NCI-H187 treated with DMSO at 0.1 percent for 48 hours (cell line): ENCODE data around the gene GFY.

Source experiments
- DNase-seq: peaks from one replicate; lab custom pipeline; 2025; lab: John Stamatoyannopoulos, UW

GFY gene

DNA sequence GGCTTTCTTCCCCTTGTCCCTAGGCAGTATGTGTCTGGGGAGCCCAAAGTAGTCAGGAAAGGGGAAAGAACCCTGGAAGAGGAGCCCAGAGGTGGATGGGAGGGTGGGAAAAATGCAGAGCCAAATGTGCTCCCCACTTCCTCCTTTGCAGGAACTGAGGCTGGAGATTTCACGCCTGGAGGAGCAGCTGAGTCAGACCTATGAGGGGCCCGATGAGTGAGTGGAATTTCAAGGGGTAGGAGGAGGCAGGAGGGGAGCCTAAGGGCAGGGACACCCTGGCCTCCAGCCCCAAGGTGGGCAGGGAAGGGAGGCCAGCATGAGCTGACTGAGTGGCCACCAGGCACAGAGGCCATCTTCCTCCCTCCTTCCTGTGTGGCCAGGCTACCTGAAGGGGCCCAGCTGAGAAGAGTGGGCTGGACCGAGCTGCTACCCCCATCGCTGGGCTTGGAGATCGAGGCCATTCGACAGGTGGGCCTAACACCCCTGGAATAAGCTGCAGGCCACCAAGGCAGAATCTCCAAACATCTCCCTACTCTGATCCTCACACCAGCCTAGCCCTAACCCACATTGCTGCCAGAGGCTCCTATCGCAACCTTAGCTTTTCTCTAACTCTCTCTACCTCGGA lies 16.3 kb upstream of the GFY start:
- no peak for DNase-seq

DNA sequence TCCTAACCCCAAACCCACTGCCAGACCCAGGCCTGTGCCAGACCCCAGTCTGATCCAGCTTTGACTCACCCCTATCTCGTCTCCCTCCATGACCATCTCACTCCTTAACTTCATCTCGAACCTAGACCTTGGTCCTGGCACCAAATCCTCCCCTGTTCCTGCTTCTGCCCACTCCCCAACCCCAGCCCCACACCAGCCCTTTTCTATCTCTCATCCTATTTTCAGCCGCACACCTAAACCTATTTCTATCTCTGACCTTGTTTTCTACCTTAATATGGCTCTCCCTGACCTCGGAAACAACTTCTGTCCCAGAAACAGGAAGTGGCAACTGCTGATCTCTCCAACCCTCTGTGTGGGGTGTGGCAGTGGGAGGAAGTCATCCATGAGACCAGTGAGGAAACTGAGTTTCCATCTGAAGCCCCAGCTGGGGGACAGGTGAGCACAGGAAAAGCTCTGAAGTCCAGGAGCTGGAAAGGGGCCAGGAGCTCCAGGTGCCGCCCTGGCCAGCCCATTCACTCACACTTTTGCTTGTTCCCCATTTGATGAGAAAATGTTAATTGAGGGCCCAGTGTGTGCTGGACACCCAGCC lies 15.7 kb upstream of the GFY start:
- no peak for DNase-seq

DNA sequence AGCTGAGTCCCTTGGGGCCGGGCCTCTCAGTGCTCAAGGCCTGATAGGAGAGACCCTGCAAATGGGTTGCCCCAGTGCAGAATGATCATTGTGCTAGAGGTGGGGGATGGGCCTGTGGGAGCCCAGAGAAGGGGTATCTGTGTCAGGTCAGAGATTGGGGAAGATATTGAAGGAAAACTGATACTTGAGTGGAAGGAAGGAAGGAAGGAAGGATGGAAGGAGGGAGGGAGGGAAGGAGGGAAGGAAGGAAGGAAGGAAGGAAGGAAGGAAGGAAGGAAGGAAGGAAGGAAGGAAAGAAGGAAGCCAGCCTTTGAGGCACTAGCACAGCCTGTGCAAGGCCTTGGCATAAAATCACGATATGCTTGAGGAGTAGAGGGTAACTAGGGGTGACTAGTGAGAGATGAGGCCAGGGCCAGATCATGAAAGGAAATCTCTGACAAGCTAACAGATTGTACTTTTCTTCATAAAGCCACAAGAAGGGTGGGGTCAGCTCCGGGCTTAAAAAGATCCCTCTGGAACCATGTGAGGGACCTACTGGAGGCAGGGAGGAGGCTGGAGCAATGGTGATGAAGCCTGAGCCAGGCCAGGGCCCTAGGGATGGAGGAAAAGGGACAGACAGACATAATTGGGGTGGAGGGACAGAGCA lies 13.4 kb upstream of the GFY start:
- DNase-seq: no peak

DNA sequence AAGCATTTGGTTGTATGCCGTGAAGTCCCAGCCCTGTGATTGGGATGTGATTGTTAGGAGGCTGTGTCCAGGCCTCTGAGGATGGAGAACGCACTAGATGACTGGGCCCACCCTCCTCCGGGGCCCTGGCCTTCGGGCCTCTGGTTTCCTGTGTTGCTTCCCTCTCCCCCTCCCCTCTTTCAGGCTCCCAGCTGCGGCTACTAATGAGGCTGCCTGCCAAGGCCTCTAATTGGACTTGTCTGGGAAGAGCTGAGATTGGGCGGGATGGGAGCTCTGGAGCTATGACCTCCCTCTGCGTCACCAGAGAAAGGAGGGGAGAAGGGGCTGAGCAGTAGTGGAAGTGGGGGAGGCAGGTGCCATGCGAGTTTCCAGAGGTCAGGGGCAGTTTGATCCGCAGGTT lies 11.8 kb upstream of the GFY start:
- DNase-seq: no peak

DNA sequence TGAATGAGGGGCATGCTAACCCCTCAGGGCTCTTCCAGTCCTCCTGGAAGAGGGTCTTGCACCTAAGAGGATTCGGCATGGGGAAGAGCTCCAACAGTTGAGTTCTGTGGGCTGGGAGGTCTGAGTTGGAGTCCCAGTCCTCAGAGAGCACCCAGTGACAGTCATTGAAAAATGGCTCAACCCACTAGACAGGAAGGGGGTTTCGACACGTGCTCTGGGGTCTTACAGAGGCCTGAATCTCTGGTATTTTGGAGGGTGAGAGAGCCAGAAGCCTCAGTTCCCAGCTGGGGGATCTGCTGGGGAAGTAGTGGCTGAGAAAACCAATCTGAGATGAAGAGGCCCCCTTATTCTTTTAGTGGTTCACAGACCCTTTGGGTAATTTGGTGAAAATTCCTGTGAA lies 10.9 kb upstream of the GFY start:
- DNase-seq: no peak

DNA sequence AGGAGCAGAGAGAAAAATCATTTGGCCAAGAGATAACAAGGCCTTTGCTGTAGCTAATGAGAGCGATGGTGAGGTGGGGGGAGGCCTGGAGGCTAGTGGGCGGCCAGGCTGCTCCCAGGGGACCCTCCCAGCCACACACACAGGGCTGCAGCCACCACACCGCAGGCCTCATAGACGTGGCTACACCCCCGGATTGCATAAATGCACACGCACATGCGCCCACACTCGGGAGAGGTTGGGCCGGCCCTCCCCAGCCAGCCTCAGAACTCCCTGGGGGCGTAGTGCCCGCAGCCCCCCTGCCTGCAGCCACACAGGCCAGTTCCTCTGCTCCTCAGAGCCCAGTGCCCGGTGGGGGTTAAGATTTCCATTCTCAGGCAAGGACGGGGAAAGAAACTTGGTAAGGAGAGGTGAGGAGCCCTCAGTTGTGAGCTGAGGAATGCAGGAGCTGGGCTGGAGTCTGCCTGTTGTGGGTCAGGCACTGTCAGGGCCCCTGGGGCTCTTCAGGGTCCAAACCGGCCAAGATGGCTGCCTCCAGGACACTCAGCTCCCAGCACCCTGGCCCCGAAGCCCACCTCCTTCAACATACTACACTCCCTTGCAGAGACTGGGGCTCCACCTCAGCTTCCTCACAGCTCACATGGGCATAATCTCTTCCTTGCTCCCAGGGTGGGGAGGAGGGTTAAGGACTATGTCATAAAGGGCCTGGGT lies 9.9 kb upstream of the GFY start:
- no peak for DNase-seq

DNA sequence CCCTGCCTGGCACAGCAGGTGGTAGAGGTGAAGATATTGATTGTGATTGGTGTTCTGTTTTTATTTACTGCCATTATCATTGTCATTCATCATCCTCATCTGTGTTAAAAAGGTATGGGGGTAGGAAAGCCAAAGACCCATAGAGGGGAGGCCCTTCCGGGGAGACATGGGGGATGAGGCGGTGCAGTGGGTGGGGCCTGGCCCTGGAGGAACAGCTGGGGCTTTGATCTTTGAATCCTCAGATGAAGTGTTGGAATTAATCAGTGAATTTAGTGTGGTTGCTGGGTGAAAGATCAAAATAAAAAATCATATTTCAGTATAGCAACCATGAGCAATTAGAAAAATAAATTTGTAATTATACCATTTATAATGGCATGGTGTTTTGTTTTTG lies 9.4 kb upstream of the GFY start:
- no peak for DNase-seq

DNA sequence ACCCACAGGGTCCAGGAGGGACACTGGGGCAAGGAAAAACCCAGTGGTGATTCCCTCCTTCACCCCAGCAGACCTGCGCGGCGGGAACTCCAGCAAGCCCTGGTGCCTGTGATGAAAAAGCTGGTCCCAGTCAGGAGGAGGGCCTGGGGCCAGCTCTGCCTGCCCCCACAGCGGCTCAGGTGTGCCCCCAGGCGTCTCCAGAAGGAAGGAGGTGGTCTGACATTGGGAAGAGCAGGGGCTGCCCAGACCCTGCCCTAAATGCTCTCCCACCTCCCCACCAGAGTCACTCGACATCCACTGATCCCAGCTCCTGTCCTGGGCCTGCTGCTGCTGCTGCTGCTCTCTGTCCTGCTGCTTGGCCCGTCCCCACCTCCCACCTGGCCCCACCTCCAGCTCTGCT lies 8.1 kb upstream of the GFY start:
- no peak for DNase-seq

DNA sequence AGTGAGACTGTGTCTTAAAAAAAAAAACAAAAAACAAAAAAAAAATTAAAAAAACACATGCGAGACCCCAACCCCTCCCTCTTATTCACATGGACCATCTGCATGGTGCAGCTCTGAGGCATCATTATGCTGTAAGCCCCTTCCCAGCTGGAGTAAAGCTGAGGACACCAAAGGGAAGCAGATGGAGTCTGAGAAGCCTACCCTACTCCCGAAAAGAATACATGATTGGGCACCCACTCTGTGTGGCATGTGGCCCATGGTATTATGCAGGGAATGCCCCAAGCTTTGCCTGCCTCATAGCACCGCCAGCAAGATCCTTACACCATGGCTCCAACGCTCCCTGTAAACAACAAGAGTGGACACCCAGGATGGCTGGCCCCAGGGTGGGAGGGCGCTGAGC lies 6.7 kb upstream of the GFY start:
- DNase-seq: no peak

DNA sequence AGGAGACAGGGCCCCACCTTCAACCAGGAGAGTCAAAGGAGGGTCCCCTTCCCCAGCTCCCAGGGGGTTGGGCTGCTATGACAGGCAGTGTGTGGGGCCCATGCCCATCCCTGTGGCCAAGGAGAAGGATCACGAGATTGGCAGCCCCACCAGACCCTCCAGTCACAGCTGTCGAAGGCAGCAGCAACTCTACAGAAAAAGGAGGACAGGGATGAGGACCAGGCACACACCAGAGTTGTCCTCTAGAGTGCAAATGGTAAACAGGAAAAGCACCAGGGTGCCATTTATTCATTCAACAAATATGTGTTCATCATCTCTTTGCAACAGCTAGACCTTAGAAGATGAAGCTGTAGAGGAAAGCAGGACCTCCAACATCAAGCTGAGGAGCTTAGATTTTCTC lies 6.0 kb upstream of the GFY start:
- no peak for DNase-seq

DNA sequence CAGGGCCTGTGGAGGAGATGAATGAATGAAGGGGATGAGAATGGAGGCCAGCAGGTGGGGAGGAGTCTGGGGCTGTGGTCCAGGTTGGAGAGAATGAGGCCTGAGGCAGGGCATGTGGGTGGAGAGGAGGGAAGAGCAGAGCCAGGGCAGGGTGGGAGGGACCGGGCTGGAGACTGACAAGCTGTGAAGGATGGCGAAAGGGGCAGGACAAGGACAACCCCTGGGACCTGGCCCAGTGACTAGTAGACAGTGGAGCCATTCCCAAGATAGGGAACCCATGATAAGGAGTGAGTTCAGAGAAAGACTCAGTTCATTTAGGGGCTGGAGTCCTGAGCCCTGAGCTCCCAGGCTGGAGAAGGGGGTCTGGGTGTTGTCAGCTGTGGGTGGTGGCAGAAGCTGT lies 5.0 kb upstream of the GFY start:
- no peak for DNase-seq

DNA sequence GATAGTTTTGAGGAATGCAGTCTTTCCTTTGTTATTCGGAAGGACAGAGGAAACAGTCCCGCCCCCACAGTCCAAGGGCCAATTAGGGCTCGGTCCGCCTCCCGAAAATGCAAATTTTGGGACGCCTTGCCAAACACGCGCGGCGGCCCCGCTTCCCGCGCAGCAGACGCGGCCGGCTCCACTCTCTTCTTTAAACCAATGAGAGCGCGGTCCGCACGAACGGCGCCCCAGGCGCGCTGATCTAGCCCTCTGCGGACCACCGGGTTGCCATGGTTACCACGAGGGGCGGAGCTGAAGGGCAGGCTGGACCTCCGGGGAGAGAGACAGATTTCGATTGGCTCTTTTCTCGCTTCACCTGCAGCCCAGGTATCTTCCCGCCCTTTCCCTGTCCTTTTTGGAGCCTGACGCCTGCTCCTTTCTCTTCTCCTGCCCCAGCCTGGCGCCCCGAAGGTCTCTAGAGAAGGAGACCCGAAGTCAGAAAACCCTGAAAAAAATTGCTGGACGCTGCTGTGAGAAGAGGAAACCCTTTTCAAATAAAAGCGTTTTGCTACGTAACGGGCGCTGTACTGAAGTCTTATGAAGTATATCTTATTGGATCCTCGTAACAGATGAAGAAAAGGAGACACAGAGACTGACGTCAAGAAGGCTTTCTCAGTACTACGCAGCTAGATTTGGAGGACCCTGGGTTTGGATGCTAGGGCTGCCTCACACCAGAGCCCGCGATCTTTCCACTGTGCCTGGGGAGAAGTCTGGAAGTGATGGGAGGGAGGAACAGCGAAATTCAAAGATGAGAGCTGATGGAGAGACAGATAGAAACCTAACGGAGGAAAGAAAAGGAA lies 3.9 kb upstream of the GFY start:
- DNase-seq: no peak

DNA sequence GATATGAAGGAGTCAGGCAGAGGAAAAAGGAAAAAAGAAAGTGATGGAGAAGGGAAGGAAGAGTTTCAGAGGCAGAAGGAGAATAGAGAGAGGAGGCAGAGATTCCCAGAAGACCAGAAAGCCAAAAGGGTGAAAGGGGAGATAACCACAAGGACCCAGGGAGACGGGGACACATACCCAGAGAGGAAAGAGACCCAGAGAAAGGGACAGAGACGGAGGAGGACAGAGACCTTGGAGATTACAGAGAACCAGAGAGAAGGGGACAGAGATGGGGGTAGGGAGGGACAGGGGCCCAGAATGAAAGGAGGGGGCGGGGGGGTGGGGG lies 3.3 kb upstream of the GFY start:
- no peak for DNase-seq

DNA sequence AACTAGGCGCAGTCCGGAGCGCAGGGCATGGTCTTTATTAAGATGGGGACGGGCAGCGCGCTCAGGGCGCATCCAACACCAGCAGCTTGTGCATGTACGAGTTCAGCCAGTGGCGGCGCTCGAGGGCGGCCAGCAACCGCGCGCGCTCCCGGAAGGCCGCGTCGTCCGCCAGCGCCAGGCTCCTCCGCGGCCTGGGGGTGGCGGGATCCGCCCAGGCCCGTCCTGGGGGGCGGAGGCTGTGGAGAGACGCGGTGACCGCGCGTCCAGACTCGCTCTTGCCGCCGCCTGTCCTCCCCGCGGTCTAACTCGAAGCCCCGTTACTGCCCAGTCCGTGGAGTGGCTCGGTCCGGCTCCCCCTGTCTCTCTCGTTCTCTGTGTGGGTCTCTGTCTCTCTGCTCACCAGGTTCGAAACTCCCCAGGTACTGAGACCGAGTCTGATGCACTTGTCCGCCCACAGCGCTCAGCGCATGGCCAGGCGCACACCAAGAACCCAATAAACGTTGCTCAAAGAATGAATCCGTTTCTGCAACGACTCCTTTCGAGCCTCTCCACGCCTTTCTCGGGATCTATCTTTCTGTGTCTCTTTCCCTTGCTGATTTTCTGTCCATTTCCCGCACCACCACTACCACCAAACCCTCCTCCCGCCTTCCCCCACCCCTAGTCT lies 2.6 kb upstream of the GFY start:
- no peak for DNase-seq

DNA sequence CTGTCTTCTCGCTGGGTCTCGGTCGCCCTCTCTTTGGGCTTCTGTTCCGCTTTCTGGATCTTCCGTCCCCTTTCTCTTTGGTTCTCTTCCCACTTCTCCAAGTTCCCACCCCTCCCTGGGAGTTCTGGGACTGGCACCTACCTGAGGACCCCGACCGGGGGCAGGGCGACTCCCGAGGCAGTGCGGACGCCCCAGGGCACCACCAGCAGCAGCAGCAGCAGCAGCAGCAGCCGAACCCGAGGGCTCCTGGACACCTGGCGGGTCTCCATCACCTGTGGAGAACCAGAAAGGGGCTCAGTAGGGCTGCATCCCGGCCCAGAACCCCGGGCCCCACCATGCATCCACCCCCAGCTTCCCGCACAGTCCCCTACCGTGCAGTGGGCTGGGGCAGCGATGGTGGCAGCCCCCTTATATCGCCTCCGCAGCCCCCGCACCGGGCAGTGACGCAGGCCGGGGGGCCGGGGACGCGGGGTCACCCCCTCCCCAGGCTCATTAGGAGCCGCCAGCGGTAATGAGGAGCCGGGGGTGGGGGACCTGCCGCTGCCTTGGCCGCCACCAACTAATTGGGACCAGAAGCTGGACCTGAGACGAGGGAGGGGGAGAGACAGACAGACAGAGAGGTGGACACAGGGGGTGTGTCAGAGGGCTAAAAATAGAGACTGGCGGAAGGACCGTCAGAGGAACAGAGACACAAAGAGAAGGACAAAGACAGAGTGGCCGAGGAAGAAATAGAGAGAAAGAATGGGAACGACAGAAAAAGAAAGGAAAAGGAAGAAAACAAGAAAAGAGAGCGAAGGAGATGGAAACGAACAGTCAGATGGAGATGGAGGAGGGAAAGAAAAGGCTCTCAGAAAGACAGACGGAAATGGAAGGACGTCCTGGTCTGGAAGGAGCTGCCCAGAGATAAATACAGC lies 1.9 kb upstream of the GFY start, which contains the start of gene PTH2:
Gene PTH2, minus strand, starts transcription at position 371 of the 914 bp plus-strand sequence. Its CDS starts 102 bp downstream, at position 269.
- no peak for DNase-seq

DNA sequence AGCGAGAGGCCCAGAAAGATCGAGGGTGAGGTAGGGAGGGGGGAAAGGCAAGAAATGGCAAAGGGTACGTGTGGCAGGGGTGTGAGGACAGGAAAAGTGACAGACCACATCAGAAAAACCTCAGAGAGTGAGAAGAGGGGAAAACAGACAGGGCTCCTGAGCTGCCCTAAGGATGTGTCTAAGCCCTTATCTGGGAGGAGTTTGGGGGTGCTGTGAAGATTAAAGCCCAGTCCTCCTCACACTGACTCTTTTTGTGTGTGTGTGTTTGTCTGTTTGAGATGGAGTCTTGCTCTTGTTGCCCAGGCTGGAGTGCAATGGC lies 1.2 kb upstream of the GFY start:
- no peak for DNase-seq

DNA sequence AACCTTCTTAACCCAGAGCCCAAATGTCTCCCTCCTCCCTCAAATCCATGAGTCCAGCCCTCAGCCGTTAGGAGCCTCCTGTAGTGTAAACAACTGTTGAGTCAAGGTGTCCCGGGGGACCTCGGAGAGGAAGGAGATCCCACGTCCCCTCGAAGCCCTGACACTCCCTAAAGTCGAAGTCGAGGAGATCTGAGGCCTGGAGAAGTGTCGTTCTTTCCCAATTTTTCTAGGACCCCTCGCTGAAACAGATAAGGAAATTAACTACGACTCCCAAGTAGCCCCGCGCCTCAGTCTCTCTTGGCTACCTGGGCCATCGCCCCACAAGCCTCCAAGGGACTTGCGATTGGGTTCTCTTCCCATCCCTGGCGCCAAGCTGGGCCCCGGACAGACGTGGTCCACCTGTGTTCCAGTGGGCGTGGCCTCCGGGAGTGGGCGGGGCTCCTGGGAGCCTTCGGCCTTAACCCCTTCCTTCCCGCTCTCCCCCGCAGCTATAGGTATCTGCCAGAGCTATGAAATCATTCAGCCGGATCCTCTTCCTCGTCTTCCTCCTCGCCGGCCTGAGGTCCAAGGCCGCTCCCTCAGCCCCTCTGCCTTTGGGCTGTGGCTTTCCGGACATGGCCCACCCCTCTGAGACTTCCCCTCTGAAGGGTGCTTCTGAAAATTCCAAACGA lies 869 bp downstream of the GFY start:
- no peak for DNase-seq

DNA sequence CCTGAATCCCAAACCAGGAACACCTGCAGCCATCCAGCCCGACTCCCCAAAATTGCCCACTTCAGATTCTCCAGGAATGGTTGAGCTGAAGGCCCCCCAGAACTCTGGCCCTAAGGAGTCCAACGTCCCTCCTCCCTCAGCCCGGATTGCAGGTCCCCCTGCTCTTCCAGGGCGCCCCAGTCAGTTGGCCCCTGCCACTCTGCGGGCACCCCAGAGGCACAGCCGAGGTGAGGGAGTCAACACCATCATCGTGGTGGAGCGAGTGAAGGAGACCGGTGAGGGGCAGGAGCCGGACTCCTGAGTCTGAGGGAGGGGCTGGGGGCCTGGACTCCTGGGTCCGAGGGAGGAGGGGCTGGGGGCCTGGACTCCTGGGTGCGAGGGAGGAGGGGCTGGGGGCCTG lies 2.2 kb downstream of the GFY start:
- DNase-seq: no peak

DNA sequence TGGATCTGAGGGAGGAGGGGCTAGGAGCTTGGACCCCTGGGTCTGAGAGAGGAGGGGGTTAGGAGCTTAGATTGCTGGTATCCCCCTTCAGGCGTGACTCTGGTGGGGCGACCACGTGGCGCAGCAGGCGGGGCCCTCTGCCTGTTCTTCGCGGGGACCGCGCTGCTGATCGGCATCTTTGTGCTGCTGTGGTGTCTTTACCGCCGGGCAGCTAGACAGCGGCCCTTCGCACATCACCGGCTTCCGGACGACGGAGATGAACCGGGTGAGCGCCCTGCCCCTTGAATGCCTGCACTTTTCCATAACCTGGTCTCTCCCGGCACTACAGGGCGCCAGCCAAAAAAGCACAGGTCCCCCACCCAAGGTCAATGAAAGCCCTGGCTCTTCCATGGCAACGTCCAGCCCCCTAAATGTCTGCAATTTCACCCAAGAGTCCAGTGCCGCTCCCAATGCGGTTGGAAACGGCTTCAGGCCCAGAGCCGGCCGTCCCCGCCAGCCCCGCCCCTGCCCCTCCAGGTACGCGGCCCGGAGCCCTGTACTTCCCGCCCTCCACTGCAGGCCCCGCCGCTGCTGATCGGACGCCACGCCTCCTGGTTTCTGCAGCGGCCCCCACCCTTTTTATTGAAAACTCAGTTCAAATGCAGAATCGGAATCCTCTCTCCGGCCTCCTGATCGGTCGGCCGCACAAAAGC lies 2.8 kb downstream of the GFY start:
- no peak for DNase-seq
